Measurements from ENCODE around the gene RPL22L1. TPM values are rescaled to one million over a fixed set of nuclear protein-coding genes. Genes with fewer than 3 reads are reported as not detected.
"Not testable (repeated sequence)": the region's sequence is repeated elsewhere in the genome, so short reads cannot be mapped to it uniquely, and the experiment has no call there.

Gene RPL22L1
- polyA plus RNA-seq (ENCODE audit: insufficient read length in 12 of 12), result 100 to 1,000 TPM in 1 of 12 donors, 10 to 100 TPM in 10, not detected in 1; 43.9 to 188 (median 67.0) TPM
- long read RNA-seq, donor 1, transcript RPL22L1-202 (4 exons, 506 nt), result minor isoform, 8 of 130 reads
- long read RNA-seq, donor 1, transcript RPL22L1-204 (4 exons, 581 nt), result minor isoform, 40 of 130 reads
- long read RNA-seq, donor 1, transcript RPL22L1-201 (4 exons, 2,190 nt), result major isoform, 68 of 130 reads
- long read RNA-seq, donor 1, partial matches to known transcripts, result 6 of 130 reads
- long read RNA-seq, donor 1, other reads (novel, unspliced or antisense), result 0 of 130 reads
- long read RNA-seq, donor 2, transcript RPL22L1-204 (4 exons, 581 nt), result minor isoform, 11 of 61 reads
- long read RNA-seq, donor 2, transcript RPL22L1-202 (4 exons, 506 nt), result minor isoform, 8 of 61 reads
- long read RNA-seq, donor 2, transcript RPL22L1-201 (4 exons, 2,190 nt), result major isoform, 32 of 61 reads
- long read RNA-seq, donor 2, partial matches to known transcripts, result 6 of 61 reads
- long read RNA-seq, donor 2, other reads (novel, unspliced or antisense), result 0 of 61 reads
- long read RNA-seq, donor 3, transcript RPL22L1-201 (4 exons, 2,190 nt), result major isoform, 21 of 30 reads
- long read RNA-seq, donor 3, transcript RPL22L1-204 (4 exons, 581 nt), result minor isoform, 7 of 30 reads
- long read RNA-seq, donor 3, partial matches to known transcripts, result 0 of 30 reads
- long read RNA-seq, donor 3, other reads (novel, unspliced or antisense), result 0 of 30 reads
- long read RNA-seq, donor 4, transcript RPL22L1-201 (4 exons, 2,190 nt), result major isoform, 12 of 24 reads
- long read RNA-seq, donor 4, transcript RPL22L1-204 (4 exons, 581 nt), result minor isoform, 9 of 24 reads
- long read RNA-seq, donor 4, partial matches to known transcripts, result 0 of 24 reads
- long read RNA-seq, donor 4, other reads (novel, unspliced or antisense), result 0 of 24 reads
- long read RNA-seq, donor 5, transcript RPL22L1-201 (4 exons, 2,190 nt), result major isoform, 40 of 82 reads
- long read RNA-seq, donor 5, transcript RPL22L1-204 (4 exons, 581 nt), result minor isoform, 13 of 82 reads
- long read RNA-seq, donor 5, transcript RPL22L1-202 (4 exons, 506 nt), result minor isoform, 11 of 82 reads
- long read RNA-seq, donor 5, partial matches to known transcripts, result 15 of 82 reads
- long read RNA-seq, donor 5, other reads (novel, unspliced or antisense), result 0 of 82 reads
- long read RNA-seq, donor 6, transcript RPL22L1-204 (4 exons, 581 nt), result minor isoform, 5 of 43 reads
- long read RNA-seq, donor 6, transcript RPL22L1-201 (4 exons, 2,190 nt), result major isoform, 17 of 43 reads
- long read RNA-seq, donor 6, partial matches to known transcripts, result 9 of 43 reads
- long read RNA-seq, donor 6, other reads (novel, unspliced or antisense), result 5 of 43 reads
- long read RNA-seq, donor 7, transcript RPL22L1-201 (4 exons, 2,190 nt), result major isoform, 20 of 32 reads
- long read RNA-seq, donor 7, transcript RPL22L1-204 (4 exons, 581 nt), result minor isoform, 9 of 32 reads
- long read RNA-seq, donor 7, partial matches to known transcripts, result 0 of 32 reads
- long read RNA-seq, donor 7, other reads (novel, unspliced or antisense), result 0 of 32 reads
- long read RNA-seq, donor 8, transcript RPL22L1-204 (4 exons, 581 nt), result minor isoform, 13 of 79 reads
- long read RNA-seq, donor 8, transcript RPL22L1-201 (4 exons, 2,190 nt), result major isoform, 44 of 79 reads
- long read RNA-seq, donor 8, transcript RPL22L1-202 (4 exons, 506 nt), result minor isoform, 8 of 79 reads
- long read RNA-seq, donor 8, partial matches to known transcripts, result 9 of 79 reads
- long read RNA-seq, donor 8, other reads (novel, unspliced or antisense), result 0 of 79 reads
- long read RNA-seq, donor 9, transcript RPL22L1-201 (4 exons, 2,190 nt), result major isoform, 31 of 43 reads
- long read RNA-seq, donor 9, partial matches to known transcripts, result 6 of 43 reads
- long read RNA-seq, donor 9, other reads (novel, unspliced or antisense), result 0 of 43 reads
- long read RNA-seq, donor 10, transcript RPL22L1-202 (4 exons, 506 nt), result minor isoform, 5 of 63 reads
- long read RNA-seq, donor 10, transcript RPL22L1-204 (4 exons, 581 nt), result minor isoform, 16 of 63 reads
- long read RNA-seq, donor 10, transcript RPL22L1-201 (4 exons, 2,190 nt), result major isoform, 31 of 63 reads
- long read RNA-seq, donor 10, partial matches to known transcripts, result 7 of 63 reads
- long read RNA-seq, donor 10, other reads (novel, unspliced or antisense), result 0 of 63 reads
- long read RNA-seq, donor 11, transcript RPL22L1-202 (4 exons, 506 nt), result minor isoform, 7 of 74 reads
- long read RNA-seq, donor 11, transcript RPL22L1-204 (4 exons, 581 nt), result minor isoform, 6 of 74 reads
- long read RNA-seq, donor 11, transcript RPL22L1-205 (2 exons, 900 nt), result minor isoform, 6 of 74 reads
- long read RNA-seq, donor 11, transcript RPL22L1-201 (4 exons, 2,190 nt), result major isoform, 49 of 74 reads
- long read RNA-seq, donor 11, partial matches to known transcripts, result 5 of 74 reads
- long read RNA-seq, donor 11, other reads (novel, unspliced or antisense), result 0 of 74 reads

DNA sequence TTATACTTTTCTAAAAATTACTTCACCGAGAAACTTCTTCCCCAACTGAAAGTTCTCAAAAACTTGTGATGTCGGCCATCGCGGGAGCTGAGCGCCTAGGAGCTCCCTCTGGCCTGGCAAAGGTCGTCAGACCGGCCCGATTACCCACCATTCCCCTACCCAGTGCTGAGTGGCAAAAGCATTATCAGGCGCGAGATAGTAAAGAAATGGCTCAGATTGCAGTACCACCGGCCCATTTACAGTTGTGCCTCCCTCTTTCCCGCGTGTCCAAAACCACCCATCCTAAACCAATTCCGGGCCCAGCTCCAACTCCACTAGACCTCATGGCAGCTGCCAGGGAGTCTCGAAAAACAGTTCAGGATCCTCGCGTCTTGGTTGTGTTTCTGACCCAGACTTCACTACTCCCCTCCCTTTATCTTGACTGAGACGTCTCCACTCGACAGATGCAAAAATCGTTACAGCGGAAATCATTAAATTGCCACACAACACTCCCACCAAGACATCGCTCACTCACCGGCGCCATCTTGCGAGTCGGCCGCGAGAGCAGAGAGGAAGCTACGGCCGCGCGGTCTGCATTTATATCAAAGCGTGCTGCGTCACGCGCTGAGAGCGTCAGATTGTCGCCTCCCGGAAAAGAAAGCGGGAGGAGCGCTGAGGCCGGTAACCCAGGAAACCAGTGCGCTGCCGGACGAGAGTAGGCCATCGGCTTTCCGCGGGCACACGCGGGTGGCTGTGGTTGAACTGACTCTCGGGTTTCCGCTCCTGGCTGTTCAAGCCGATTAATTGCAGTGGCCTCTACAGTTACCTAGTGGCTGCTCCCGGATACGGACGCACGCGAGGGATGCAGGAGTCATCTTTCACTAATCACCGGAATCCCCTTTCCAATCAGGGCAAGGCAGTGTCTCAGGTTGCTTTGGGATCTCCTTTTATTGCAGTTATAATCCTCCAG lies at the start of gene RPL22L1:
Gene RPL22L1, minus strand, starts transcription at position 551 of the 949 bp plus-strand sequence. Its CDS starts 28 bp downstream, at position 523.
- peak; percentile 98 for DNase-seq

GRCh38 chr3:170918715-170919114 lies 48.7 kb upstream of the RPL22L1 start:
- no peak for DNase-seq

DNA sequence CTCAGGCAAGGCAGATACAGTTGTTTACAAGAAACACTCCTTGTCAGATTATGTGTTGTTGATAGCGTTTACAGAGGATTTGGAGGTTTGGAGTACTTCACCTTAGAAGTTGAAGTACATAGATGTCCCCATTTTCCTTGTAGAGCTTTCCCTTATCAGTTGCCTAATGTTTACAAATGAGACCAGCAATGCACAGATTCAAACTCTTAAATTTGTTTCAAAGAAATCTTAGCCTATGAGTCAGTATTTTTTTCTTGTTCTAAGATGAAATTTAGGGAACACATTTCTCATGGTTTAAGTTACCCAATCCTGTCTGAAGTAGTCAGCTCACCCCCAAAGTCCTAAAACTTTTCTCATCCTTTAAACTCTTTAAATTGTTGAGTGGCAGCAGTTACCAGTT lies 44.7 kb upstream of the RPL22L1 start:
- no peak for DNase-seq

- no peak for DNase-seq
Observed at GRCh38 chr3:170914212-170914611, 44.2 kb upstream of the RPL22L1 start.

GRCh38 chr3:170911051-170911450 lies 41.1 kb upstream of the RPL22L1 start:
- no peak for DNase-seq

GRCh38 chr3:170910542-170910941 lies 40.5 kb upstream of the RPL22L1 start:
- DNase-seq, result no peak

GRCh38 chr3:170909129-170909903 lies 39.3 kb upstream of the RPL22L1 start:
- DNase-seq, result peak; percentile 5

DNA sequence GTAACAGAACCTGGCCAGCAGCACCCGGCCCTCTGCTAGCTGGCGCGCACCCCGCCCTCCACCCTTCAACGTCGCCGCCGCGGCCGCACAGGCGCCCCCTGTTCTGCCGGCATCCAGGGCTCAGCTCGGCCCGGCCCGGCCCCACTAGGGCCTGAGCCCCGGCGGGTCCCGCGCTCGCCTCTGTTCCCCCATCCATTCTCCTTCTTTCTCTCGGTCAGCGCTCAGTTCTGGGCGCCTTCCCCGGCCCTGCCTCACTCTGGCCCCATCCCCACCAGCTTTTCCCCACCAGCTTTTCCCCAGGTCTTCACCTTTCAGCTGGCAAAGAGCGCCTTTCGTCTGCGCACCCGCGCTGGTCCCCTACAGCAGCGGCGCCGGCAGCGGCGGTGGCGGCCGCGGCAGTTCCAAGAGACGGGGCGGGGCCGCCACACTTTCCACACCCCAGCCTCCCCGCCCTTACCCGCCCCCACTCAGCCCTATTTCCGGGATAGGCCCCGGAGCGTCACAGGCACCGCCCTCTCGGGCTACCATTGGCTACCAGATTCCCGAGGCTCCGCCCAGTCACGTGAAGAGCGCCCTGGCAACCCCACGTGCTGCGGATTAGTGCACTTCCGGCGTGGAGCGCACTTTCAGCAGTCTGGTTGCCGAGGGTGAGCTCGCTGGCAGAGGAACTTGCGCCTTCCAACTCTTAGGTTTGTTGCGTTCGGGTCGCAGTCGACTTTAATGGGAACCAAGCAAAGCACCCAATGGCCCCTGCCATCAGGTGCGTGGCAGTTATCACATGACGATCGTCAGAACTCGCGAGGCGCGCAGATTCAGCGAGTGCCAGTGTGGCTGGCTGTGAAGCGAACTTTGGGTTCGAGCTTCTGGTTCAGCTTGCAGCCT lies 38.5 kb upstream of the RPL22L1 start, which contains the start of gene EIF5A2:
Gene EIF5A2, minus strand, starts transcription at position 403 of the 882 bp plus-strand sequence. CDS start 831 bp downstream, outside the sequence.
- peak; percentile 91 for DNase-seq

- DNase-seq, result peak; percentile 12
Observed at GRCh38 chr3:170907637-170908234, 37.7 kb upstream of the RPL22L1 start.

DNA sequence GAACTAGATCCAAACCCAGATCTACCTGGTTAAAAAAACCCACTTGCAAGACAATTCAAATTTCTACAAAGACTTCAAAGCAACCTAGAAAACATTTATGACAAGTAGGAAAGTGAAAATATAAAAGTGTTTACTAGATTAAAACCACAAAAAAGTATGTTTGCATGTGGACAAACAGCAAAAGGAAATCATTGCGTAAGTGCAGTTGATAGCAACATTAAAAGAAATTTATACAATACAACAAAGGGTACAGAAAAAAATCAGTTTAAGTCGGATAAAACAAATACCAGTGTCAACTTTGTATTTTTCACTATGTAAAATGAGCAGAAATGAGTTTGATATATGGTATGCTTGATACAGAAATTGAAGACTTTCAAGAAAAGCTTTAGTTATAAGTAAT lies 35.9 kb upstream of the RPL22L1 start:
- no peak for DNase-seq

- DNase-seq, result no peak
Observed at GRCh38 chr3:170903123-170903522, 33.1 kb upstream of the RPL22L1 start.

- no peak for DNase-seq
Observed at GRCh38 chr3:170899455-170899854, 29.5 kb upstream of the RPL22L1 start.

DNA sequence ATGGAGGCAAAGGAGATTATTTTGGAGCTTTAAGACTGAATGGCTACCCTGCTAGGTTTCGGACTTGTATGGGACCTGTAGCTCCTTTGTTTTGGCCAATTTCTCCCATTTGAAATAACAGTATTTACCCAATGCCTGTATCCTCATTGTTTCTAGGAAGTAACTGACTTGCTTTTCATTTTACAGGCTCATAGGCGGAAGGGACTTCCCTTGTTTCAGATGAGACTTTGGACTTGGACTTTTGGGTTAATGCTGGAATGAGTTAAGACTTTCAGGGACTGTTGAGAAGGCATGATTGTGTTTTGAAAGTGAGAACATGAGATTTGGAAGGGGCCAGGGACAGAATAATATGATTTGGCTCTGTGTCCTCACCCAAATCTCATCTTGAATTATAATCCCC lies 28.0 kb upstream of the RPL22L1 start:
- no peak for DNase-seq

DNA sequence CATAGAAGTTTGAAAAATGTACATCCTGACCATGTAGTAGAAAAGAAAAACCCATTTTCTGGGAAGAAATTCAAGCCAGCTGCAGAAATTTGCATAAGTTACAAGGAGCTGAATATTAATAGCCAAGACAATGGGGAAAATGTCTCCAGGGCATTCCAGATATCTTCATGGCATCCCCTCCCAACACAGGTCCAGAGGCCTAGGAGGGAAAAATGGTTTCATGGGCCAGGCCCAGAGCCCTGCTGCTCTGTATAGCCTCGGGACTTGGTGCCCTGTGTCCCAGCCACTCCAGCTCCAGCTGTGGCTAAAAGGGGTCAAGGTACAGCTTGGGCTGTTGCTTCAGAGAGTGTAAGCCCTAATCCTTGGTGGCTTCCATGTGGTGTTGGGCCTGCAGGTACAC lies 27.2 kb upstream of the RPL22L1 start:
- not testable (repeated sequence) for DNase-seq

GRCh38 chr3:170896781-170897180 lies 26.8 kb upstream of the RPL22L1 start:
- no peak for DNase-seq
